ENCODE results near the gene TPD52L1. TPM values are rescaled to one million over a fixed set of nuclear protein-coding genes. Genes with fewer than 3 reads are reported as not detected.

The TPD52L1 gene
- total and polyA plus RNA-seq, 10 donors, result 0.80 to 9.1 (median 3.9) TPM

DNA sequence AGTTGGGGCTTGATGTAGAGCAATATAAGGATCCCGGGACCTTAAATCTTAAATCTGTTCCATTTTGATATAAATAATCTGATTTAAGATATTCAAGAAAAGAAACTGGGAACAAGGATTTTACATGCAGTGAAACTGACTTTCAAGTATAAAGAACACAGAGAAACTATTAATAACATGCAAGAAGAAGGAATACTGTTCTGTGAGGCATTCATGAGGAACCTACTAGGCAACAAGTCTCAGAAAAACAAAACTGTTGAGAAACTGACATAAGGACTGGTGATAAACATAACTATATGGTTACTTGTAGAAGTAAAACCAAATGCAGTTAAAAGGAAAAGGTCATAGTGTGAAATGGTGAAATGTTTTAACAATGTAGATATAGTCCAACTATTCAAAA is 132.4 kb downstream of the TPD52L1 start:
- TF ChIP-seq, protein P1, sequence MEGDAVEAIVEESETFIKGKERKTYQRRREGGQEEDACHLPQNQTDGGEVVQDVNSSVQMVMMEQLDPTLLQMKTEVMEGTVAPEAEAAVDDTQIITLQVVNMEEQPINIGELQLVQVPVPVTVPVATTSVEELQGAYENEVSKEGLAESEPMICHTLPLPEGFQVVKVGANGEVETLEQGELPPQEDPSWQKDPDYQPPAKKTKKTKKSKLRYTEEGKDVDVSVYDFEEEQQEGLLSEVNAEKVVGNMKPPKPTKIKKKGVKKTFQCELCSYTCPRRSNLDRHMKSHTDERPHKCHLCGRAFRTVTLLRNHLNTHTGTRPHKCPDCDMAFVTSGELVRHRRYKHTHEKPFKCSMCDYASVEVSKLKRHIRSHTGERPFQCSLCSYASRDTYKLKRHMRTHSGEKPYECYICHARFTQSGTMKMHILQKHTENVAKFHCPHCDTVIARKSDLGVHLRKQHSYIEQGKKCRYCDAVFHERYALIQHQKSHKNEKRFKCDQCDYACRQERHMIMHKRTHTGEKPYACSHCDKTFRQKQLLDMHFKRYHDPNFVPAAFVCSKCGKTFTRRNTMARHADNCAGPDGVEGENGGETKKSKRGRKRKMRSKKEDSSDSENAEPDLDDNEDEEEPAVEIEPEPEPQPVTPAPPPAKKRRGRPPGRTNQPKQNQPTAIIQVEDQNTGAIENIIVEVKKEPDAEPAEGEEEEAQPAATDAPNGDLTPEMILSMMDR (IDR thresholded peaks at IDR 0.05 in 8 of 11, conservative IDR thresholded peaks at IDR 0.05 in 3 of 11), result no peak
- TF ChIP-seq POLR2A (IDR thresholded peaks at IDR 0.05), result no peak
- TF ChIP-seq POLR2AphosphoS5 (IDR thresholded peaks at IDR 0.05), result no peak
- Histone ChIP-seq H3K27me3 (replicated peaks in 1 of 7) (no peaks in the 10 kb centered on the region), H3K4me3 (no peak overlapping the region), H3K27ac (no peak overlapping the region), H3K4me1 (no peaks in the 10 kb centered on the region), H3K9me3 (peaks cover 0 to 32% (median 21%) of the 10 kb centered on the region in 8 donors), H3K36me3 (peaks cover 0 to 83% (median 32%) of the 10 kb centered on the region in 6 donors)
- WGBS, 5 donors, result 95 to 100% (median 98%) methylated on average over 1 of the region's 1 CpG
- DNase-seq, result no peak
- intact Hi-C loops (cut with DNase I; ENCODE audit: low total_unique reads), result no loop called here

GRCh38 chr6:125287718-125288117 is 134.1 kb downstream of the TPD52L1 start:
- H3K4me1 ChIP-seq, result no peaks in the 10 kb centered on the region
- no peak overlapping the region for H3K4me3 ChIP-seq
- peaks cover 0 to 27% (median 17%) of the 10 kb centered on the region in 8 donors for H3K9me3 ChIP-seq
- H3K36me3 ChIP-seq, result peaks cover 0 to 83% (median 41%) of the 10 kb centered on the region in 6 donors
- WGBS, 5 donors, result 93 to 98% (median 95%) methylated on average over 9 of the region's 9 CpGs
- no peak for DNase-seq
- intact Hi-C loops (cut with DNase I; ENCODE audit: low total_unique reads), result no loop called here
- no peak overlapping the region for H3K27ac ChIP-seq
- H3K27me3 ChIP-seq (replicated peaks in 1 of 7), result no peaks in the 10 kb centered on the region
- TF ChIP-seq POLR2AphosphoS5 (IDR thresholded peaks at IDR 0.05), result no peak
- no peak for TF ChIP-seq POLR2A (IDR thresholded peaks at IDR 0.05)
- TF ChIP-seq, protein P1 (IDR thresholded peaks at IDR 0.05 in 8 of 11, conservative IDR thresholded peaks at IDR 0.05 in 3 of 11), result no peak

DNA sequence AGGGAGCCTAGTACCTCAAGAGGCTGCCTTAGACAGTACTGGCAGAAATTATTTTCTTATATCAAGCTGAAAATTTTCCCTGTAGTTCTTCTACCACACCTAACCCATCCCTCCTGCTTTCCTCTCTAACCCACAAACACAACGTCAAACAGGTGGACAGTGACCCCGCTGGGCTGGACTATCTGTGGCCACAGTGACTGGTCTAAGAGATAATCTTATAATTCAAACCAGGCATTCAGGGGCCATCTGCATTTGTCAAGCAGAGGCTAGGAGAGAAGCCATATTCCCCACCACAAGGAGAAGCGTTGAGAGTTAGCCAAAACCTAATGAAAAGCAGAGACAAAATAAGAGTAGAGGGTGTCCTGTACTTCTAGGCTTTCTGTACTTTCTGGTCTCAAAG is 140.0 kb downstream of the TPD52L1 start:
- H3K36me3 ChIP-seq, result peaks cover 0 to 93% (median 39%) of the 10 kb centered on the region in 6 donors
- intact Hi-C loops (cut with DNase I; ENCODE audit: low total_unique reads), result no loop called here

DNA sequence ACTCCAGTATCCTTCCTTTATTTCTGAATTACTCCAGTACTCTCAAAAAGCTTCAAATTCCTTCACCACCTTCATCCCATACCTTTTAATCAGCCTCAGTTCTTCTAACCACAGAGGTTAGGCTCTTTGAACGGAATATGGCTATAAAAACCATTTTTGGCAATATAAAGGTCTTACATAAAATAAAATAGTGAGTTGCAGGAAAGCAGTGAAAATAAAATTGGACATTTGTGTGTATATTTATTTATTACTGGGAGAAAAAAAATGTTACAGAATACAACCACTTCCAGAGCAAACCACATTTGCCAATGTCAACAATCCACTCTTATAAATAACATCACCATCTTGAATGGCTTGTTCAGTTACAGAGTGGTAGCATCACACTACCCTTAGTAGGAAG is 140.5 kb downstream of the TPD52L1 start:
- no peak overlapping the region for H3K27ac ChIP-seq
- H3K4me1 ChIP-seq, result peaks cover 0 to 44% (median 4%) of the 10 kb centered on the region in 6 donors
- no peaks in the 10 kb centered on the region for H3K27me3 ChIP-seq (replicated peaks in 1 of 7)
- intact Hi-C loops (cut with DNase I; ENCODE audit: low total_unique reads), result no loop called here
- no peaks in the 10 kb centered on the region for H3K9me3 ChIP-seq
- H3K4me3 ChIP-seq, result no peak overlapping the region
- TF ChIP-seq POLR2AphosphoS5 (IDR thresholded peaks at IDR 0.05) (no peak), POLR2A (IDR thresholded peaks at IDR 0.05) (no peak)
- TF ChIP-seq, protein P1 (IDR thresholded peaks at IDR 0.05 in 8 of 11, conservative IDR thresholded peaks at IDR 0.05 in 3 of 11), result no peak
- DNase-seq, result no peak
- peaks cover 0 to 98% (median 42%) of the 10 kb centered on the region in 6 donors for H3K36me3 ChIP-seq
- WGBS, 5 donors, result 93 to 99% (median 96%) methylated on average over 1 of the region's 1 CpG

More for the DNA sequence above, 140.0 kb downstream of the TPD52L1 start:
- no peak overlapping the region for H3K4me3 ChIP-seq
- no peak overlapping the region for H3K27ac ChIP-seq
- H3K4me1 ChIP-seq, result peaks cover 0 to 39% (median 4%) of the 10 kb centered on the region in 6 donors
- H3K27me3 ChIP-seq (replicated peaks in 1 of 7), result no peaks in the 10 kb centered on the region
- TF ChIP-seq, protein P1 (IDR thresholded peaks at IDR 0.05 in 8 of 11, conservative IDR thresholded peaks at IDR 0.05 in 3 of 11), result no peak
- TF ChIP-seq POLR2AphosphoS5 (IDR thresholded peaks at IDR 0.05) (no peak), POLR2A (IDR thresholded peaks at IDR 0.05) (no peak)
- 92 to 98% (median 94%) methylated on average over 3 of the region's 3 CpGs for WGBS, 5 donors
- no peak for DNase-seq
- no peaks in the 10 kb centered on the region for H3K9me3 ChIP-seq
